Lung (tissue), 12 donors: ENCODE results near the gene ASAP2. TPM values are rescaled to one million over a fixed set of nuclear protein-coding genes. Genes with fewer than 3 reads are reported as not detected.
A peak's percentile ranks its signal among the peaks of the same experiment; 100 is the strongest.

ENCODE experiments used
- ATAC-seq: fragments of 200-7000 bp; cut with Tn5 transposase; one replicate; pipeline ENCODE4 v1.9.1; 2020; ENCODE audit warnings: moderate number of reproducible peaks; ENCODE audit not compliant: insufficient read depth, low FRiP score
- DNase-seq, 3 donors: peaks; one replicate each; pipeline ENCODE4 v3.0.0-alpha.2; 2013 to 2017
- H3K27ac ChIP-seq, 2 donors: one replicate each; pipeline ENCODE4 v1.5.1; 2013; ENCODE audit warnings: mild to moderate bottlenecking in 2 of 2, moderate library complexity in 2 of 2, control low read depth in 1 of 2, inconsistent platforms in 1 of 2, low read depth in 1 of 2, low read length in 1 of 2
- H3K27me3 ChIP-seq, 3 donors: one replicate each; pipeline ENCODE4 v1.5.1; 2013; ENCODE audit warnings: low read length in 2 of 3; ENCODE audit not compliant: control insufficient read depth in 3 of 3, insufficient read depth in 3 of 3
- H3K36me3 ChIP-seq, 4 donors: one replicate each; pipeline ENCODE4 v1.5.1; 2013; ENCODE audit warnings: low read length in 4 of 4, mild to moderate bottlenecking in 1 of 4, moderate library complexity in 1 of 4; ENCODE audit not compliant: control insufficient read depth in 4 of 4, insufficient read depth in 4 of 4
- H3K4me1 ChIP-seq, 5 donors: one replicate each; pipeline ENCODE4 v1.5.1; 2013; ENCODE audit warnings: low read length in 5 of 5, mild to moderate bottlenecking in 2 of 5, moderate library complexity in 1 of 5; ENCODE audit not compliant: control insufficient read depth in 5 of 5, insufficient read depth in 5 of 5
- H3K4me3 ChIP-seq: one replicate; pipeline ENCODE4 v1.5.1; 2013; ENCODE audit warnings: mild to moderate bottlenecking, control low read depth, moderate library complexity
- H3K9ac ChIP-seq, 2 donors: one replicate each; pipeline ENCODE4 v1.5.1; 2013; ENCODE audit warnings: low read length in 2 of 2, control low read depth in 1 of 2; ENCODE audit not compliant: insufficient read depth in 1 of 2
- H3K9me3 ChIP-seq, 4 donors: one replicate each; pipeline ENCODE4 v1.5.1; 2013; ENCODE audit warnings: low read length in 3 of 4, mild to moderate bottlenecking in 1 of 4, moderate library complexity in 1 of 4; ENCODE audit not compliant: control insufficient read depth in 4 of 4, insufficient read depth in 3 of 4
- WGBS, 2 donors: extraction: QIAGEN DNeasy Blood & Tissue Kit; methylation state at CpG; one replicate each; pipeline ENCODE4 v1.1.7; 2013; 5-methylcytosine and 5-hydroxymethylcytosine counted together
- polyA plus RNA-seq, 2 donors: library from polyadenylated mRNA; stranded (reverse); fragments of 200-250 nt; gene quantifications; one replicate each; pipeline ENCODE4 v1.2.1, GENCODE V29; 2013
- total RNA-seq, 2 donors: library from RNA; depleted of rRNA in 1 of 2; stranded (reverse); fragments of >200 nt in 1 of 2; gene quantifications; one replicate each; pipeline ENCODE4 v1.2.1, GENCODE V29; 2014 to 2021
- TF ChIP-seq, protein P1 (sequence below): IDR thresholded peaks from 2 replicates; pipeline ENCODE4 v1.5.1; 2012; ENCODE audit warnings: mild to moderate bottlenecking; ENCODE audit errors: control extremely low read depth, extremely low read depth
- donor health status: control.
- donor health status: control.
- donor health status: Bipolar disorder and iron deficiency.
- donor health status: healthy.
- donor health status: DM: yes; HTN: yes; CAD: no.

The ASAP2 gene
- total and polyA plus RNA-seq, 4 donors = 7.4 to 30.9 (median 17.0) TPM

DNA sequence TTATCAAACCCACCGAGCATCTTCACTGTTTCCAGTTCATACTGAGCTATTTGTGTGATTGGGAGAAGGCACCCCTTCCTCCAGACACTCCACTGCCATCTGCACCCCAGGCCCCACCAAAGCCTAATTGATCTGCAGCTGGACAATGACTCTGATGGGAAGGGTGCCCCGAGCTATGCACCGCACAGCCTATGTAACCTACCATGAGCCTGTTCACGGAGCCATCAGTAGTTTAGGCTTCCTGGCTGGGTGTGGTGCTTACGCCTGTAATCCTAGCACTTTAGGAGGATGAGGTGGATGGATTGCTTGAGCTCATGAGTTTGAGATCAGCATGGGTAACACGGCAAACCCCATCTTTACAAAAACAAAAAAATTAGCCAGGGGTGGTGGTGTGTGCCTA, 17.8 kb upstream of the ASAP2 start:
- Histone ChIP-seq H3K4me1 (peaks cover 0 to 11% (median 5%) of the 10 kb centered on the region in 5 donors), H3K27ac (no peak overlapping the region), H3K4me3 (no peak overlapping the region), H3K36me3 (no peaks in the 10 kb centered on the region), H3K27me3 (no peaks in the 10 kb centered on the region), H3K9me3 (no peaks in the 10 kb centered on the region), H3K9ac (no peak overlapping the region)
- 84 to 95% methylated on average over 6 of the region's 6 CpGs for WGBS, 2 donors
- no peak for ATAC-seq
- TF ChIP-seq, protein P1, sequence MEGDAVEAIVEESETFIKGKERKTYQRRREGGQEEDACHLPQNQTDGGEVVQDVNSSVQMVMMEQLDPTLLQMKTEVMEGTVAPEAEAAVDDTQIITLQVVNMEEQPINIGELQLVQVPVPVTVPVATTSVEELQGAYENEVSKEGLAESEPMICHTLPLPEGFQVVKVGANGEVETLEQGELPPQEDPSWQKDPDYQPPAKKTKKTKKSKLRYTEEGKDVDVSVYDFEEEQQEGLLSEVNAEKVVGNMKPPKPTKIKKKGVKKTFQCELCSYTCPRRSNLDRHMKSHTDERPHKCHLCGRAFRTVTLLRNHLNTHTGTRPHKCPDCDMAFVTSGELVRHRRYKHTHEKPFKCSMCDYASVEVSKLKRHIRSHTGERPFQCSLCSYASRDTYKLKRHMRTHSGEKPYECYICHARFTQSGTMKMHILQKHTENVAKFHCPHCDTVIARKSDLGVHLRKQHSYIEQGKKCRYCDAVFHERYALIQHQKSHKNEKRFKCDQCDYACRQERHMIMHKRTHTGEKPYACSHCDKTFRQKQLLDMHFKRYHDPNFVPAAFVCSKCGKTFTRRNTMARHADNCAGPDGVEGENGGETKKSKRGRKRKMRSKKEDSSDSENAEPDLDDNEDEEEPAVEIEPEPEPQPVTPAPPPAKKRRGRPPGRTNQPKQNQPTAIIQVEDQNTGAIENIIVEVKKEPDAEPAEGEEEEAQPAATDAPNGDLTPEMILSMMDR = no peak
- DNase-seq = no peak

DNA sequence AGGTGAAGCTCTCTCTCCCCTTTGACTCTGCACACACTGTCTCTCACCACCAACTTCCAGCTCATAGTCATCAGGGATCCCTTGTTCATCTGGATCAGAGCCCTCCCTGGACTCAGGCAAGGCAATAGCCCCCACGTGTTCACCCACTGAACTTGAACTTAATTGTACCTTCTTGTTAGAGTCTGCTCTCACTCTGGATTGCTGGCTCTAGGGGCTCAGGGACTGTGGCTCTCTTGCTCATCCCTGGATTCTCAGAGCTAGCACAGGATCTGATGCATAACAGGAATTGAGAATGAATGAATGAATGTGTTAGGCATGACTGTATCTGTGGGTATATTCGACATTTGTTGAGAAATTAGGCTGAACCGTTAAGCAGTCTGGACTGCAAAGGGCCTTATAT, 16.7 kb upstream of the ASAP2 start:
- peaks cover 0 to 11% (median 5%) of the 10 kb centered on the region in 5 donors for H3K4me1 ChIP-seq
- H3K27me3 ChIP-seq = no peaks in the 10 kb centered on the region
- no peaks in the 10 kb centered on the region for H3K36me3 ChIP-seq
- no peak overlapping the region for H3K9ac ChIP-seq
- DNase-seq (no peak), ATAC-seq (no peak)
- no peak overlapping the region for H3K4me3 ChIP-seq
- TF ChIP-seq, protein P1 = no peak
- no peak overlapping the region for H3K27ac ChIP-seq
- H3K9me3 ChIP-seq = no peaks in the 10 kb centered on the region
- 78 to 91% methylated on average over 3 of the region's 3 CpGs for WGBS, 2 donors

DNA sequence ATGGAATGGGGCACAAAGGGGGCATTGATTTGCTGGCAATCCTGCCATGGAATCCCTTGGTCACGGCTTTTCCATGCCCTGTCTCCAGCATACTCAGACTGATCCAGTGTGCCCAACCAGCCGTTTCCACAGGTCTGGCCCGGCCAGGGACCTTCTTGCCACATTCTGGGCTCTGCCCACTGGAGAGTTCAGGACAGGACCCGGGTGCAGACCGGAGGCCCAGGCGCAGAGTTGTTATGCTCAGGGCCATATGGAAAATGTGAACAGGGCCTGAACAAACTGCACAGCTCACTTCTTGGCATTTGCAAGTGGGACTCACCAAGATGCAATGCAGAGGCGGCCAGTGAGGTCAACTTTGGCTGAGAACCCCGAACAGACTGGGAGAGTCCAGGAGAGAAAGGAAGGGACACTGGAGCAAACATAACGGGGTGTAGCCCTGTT, 15.6 kb upstream of the ASAP2 start:
- H3K36me3 ChIP-seq = no peaks in the 10 kb centered on the region
- TF ChIP-seq, protein P1 = no peak
- no peaks in the 10 kb centered on the region for H3K27me3 ChIP-seq
- H3K27ac ChIP-seq = peak overlapping the region; percentile 68 to 81
- H3K4me1 ChIP-seq = peaks cover 0 to 11% (median 5%) of the 10 kb centered on the region in 5 donors
- DNase-seq (peak; percentile 54 to 75 (median 68)), ATAC-seq (peak; percentile 53)
- H3K9me3 ChIP-seq = no peaks in the 10 kb centered on the region
- 41 to 53% methylated on average over 9 of the region's 9 CpGs for WGBS, 2 donors
- H3K4me3 ChIP-seq = no peak overlapping the region
- H3K9ac ChIP-seq = no peak overlapping the region

DNA sequence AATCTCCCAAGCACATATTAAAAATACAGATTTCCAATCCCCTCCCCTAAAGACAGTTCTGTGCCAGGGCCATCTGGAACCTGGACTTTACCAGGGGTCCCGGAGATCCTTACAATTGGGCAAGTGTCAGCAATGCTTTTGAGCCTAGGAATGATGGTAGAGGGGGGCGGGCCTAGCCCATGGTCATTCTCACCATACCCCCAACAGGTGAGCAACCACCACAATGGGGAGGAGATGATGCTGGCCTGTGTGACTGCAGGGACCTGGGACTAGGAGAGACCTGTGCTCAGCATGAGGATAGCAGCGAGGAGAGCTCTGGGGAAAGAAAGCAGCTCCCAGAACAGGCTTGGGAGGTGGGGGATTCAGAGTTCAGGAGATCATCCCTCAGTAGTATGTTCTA, 13.9 kb upstream of the ASAP2 start:
- no peak for DNase-seq
- H3K9me3 ChIP-seq = no peaks in the 10 kb centered on the region
- H3K27ac ChIP-seq = no peak overlapping the region
- no peak overlapping the region for H3K9ac ChIP-seq
- H3K4me1 ChIP-seq = peaks cover 0 to 11% (median 5%) of the 10 kb centered on the region in 5 donors
- no peak for ATAC-seq
- no peaks in the 10 kb centered on the region for H3K36me3 ChIP-seq
- H3K4me3 ChIP-seq = no peak overlapping the region
- TF ChIP-seq, protein P1 = no peak
- H3K27me3 ChIP-seq = no peaks in the 10 kb centered on the region
- 98% methylated on average over 3 of the region's 3 CpGs for WGBS, 2 donors
